ENCODE results near the gene FREM2. TPM values are rescaled to one million over a fixed set of nuclear protein-coding genes. Genes with fewer than 3 reads are reported as not detected.

The FREM2 gene
- total and polyA plus RNA-seq, 2 of the 4 experiments (the other 2 are of a cell fraction) = not detected

DNA sequence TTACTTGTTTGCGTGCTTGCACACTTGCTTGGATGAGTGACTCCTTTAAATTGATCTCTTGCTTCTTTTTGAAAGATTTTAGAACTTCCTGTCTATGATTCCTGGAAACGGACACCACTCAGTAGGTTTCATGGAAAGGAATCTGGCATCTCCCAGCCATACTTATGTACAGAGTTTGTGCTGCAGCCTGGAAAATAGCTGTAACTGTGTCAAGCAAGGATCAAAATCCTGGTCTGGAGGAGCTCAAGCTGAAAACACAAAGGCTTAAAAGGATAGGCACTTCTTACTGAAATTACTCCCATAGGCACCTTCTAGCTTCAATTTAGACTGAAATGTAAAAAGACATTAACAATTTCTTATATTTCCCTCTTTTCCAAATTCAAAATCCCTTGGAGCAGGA, 1.4 kb upstream of the FREM2 start:
- no peak overlapping the region for H2AFZ ChIP-seq (replicated peaks; ENCODE audit: low read length, poor library complexity)
- no peak overlapping the region for H2AK9ac ChIP-seq (replicated peaks; ENCODE audit: low read depth, low read length, poor library complexity)
- H3K56ac ChIP-seq (ENCODE audit: extremely low read depth, insufficient read depth, low read length) = no peak overlapping the region
- intact Hi-C loops (cut with micrococcal nuclease) (no loop called here), in situ Hi-C loops (cut with MboI; ENCODE audit: low sequenced_read_pairs) (no loop called here), dilution Hi-C loops (cut with HindIII; ENCODE audit: low sequenced_read_pairs, unreplicated experiment) (no loop called here)
- no peak overlapping the region for H3K27ac ChIP-seq (ENCODE audit: insufficient read depth, low read length)
- H3K23ac ChIP-seq (ENCODE audit: low read depth, low read length) = no peak overlapping the region
- H3K4me2 ChIP-seq (ENCODE audit: low read depth, low read length) = no peak overlapping the region
- H3K4me1 ChIP-seq (ENCODE audit: control insufficient read depth, insufficient read depth, low read length) = no peaks in the 10 kb centered on the region
- no peaks in the 10 kb centered on the region for H3K79me1 ChIP-seq (ENCODE audit: low read depth in 1 of 2, low read length in 2 of 2)
- H3K4me3 ChIP-seq (ENCODE audit: insufficient read depth, low read depth, low read length) = no peak overlapping the region
- H4K20me1 ChIP-seq (ENCODE audit: insufficient read depth, low read length) = no peaks in the 10 kb centered on the region
- H3K4ac ChIP-seq (ENCODE audit: low read depth, low read length) = no peak overlapping the region
- H3K14ac ChIP-seq (replicated peaks; ENCODE audit: low read depth, low read length) = no peak overlapping the region
- no peak overlapping the region for H3K9ac ChIP-seq (ENCODE audit: low read depth, low read length)
- H3K9me3 ChIP-seq (ENCODE audit: control insufficient read depth, insufficient read depth, low read length) = no peaks in the 10 kb centered on the region
- H3K9me1 ChIP-seq (ENCODE audit: insufficient read depth, low read length) = no peaks in the 10 kb centered on the region
- ChIA-PET POLR2A (ENCODE audit: unreplicated experiment) (no interaction called here), CTCF (interaction anchor here (0.6 to 1.0 kb wide), 3 partner anchors 15 to 71 kb away, joined by 3 to 5 read pairs (median 3); no protein-coding TSS in a partner anchor)
- no peak overlapping the region for H2BK120ac ChIP-seq (ENCODE audit: low read depth, low read length)
- H2BK20ac ChIP-seq (ENCODE audit: low read depth, low read length) = no peak overlapping the region
- no peak for TF ChIP-seq MXI1 (IDR thresholded peaks at IDR 0.05; ENCODE audit: borderline replicate concordance, low read depth, low read length)
- TF ChIP-seq NFE2L2 (IDR thresholded peaks at IDR 0.05; ENCODE audit: low read depth, low read length) = no peak
- TF ChIP-seq FOS (IDR thresholded peaks at IDR 0.05; ENCODE audit: low read depth, low read length) = no peak
- TF ChIP-seq CHD1 (IDR thresholded peaks at IDR 0.05; ENCODE audit: low read depth, low read length) = no peak
- TF ChIP-seq SMC3 (IDR thresholded peaks at IDR 0.05; ENCODE audit: low read depth, low read length) = no peak
- no peak for TF ChIP-seq RFX5 (IDR thresholded peaks at IDR 0.05; ENCODE audit: low read depth, low read length)
- no peak for TF ChIP-seq MAFK (IDR thresholded peaks at IDR 0.05; ENCODE audit: low read depth, low read length)
- TF ChIP-seq CEBPB (IDR thresholded peaks at IDR 0.05; ENCODE audit: low read depth, low read length) = no peak
- TF ChIP-seq, protein P1, sequence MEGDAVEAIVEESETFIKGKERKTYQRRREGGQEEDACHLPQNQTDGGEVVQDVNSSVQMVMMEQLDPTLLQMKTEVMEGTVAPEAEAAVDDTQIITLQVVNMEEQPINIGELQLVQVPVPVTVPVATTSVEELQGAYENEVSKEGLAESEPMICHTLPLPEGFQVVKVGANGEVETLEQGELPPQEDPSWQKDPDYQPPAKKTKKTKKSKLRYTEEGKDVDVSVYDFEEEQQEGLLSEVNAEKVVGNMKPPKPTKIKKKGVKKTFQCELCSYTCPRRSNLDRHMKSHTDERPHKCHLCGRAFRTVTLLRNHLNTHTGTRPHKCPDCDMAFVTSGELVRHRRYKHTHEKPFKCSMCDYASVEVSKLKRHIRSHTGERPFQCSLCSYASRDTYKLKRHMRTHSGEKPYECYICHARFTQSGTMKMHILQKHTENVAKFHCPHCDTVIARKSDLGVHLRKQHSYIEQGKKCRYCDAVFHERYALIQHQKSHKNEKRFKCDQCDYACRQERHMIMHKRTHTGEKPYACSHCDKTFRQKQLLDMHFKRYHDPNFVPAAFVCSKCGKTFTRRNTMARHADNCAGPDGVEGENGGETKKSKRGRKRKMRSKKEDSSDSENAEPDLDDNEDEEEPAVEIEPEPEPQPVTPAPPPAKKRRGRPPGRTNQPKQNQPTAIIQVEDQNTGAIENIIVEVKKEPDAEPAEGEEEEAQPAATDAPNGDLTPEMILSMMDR (conservative IDR thresholded peaks at IDR 0.05; ENCODE audit: low read depth, low read length) = no peak
- TF ChIP-seq, protein P2, sequence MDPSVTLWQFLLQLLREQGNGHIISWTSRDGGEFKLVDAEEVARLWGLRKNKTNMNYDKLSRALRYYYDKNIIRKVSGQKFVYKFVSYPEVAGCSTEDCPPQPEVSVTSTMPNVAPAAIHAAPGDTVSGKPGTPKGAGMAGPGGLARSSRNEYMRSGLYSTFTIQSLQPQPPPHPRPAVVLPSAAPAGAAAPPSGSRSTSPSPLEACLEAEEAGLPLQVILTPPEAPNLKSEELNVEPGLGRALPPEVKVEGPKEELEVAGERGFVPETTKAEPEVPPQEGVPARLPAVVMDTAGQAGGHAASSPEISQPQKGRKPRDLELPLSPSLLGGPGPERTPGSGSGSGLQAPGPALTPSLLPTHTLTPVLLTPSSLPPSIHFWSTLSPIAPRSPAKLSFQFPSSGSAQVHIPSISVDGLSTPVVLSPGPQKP (IDR thresholded peaks at IDR 0.05; ENCODE audit: borderline replicate concordance, low read depth, low read length) = no peak
- TF ChIP-seq MAZ (IDR thresholded peaks at IDR 0.05; ENCODE audit: borderline replicate concordance, low read depth, low read length) = no peak
- TF ChIP-seq RCOR1 (IDR thresholded peaks at IDR 0.05; ENCODE audit: insufficient replicate concordance, low read length) = no peak
- H3K27me3 ChIP-seq (ENCODE audit: control insufficient read depth, insufficient read depth, low read length) = peaks cover 13% of the 10 kb centered on the region; the same call in 1 of the 2 replicates
- no peak overlapping the region for H3K18ac ChIP-seq (ENCODE audit: low read depth, low read length)
- ATAC-seq (ENCODE audit: low read depth) = no peak
- no peak overlapping the region for H4K5ac ChIP-seq (ENCODE audit: low read depth, low read length)
- no peak overlapping the region for H4K91ac ChIP-seq (ENCODE audit: insufficient read depth, low read depth, low read length)
- BruUV-seq (replicated peaks) = no TSS peak
- no peak for DNase-seq
- no peaks in the 10 kb centered on the region for H3K36me3 ChIP-seq (ENCODE audit: control insufficient read depth, insufficient read depth, low read length)
- H2BK5ac ChIP-seq (ENCODE audit: low read depth, low read length, poor library complexity, severe bottlenecking) = no peak overlapping the region
- WGBS, 2 experiments (ENCODE audit: extremely low coverage in 2 of 2, insufficient read length in 1 of 2) = no CpG with 5 or more reads among the region's 2 CpGs
- no peak overlapping the region for H2AK5ac ChIP-seq (ENCODE audit: low read depth, low read length)
- H4K8ac ChIP-seq (ENCODE audit: low read depth in 2 of 2, low read length in 2 of 2) = no peak overlapping the region
- H2BK15ac ChIP-seq (ENCODE audit: low read depth, low read length) = no peak overlapping the region

Data from IMR-90 (cell line).